Effector memory CD8-positive, alpha-beta T cell (primary cell): Measurements from ENCODE around the gene LRPPRC.

ENCODE experiments used
- ATAC-seq: fragments of 150-1000 bp; cut with Tn5 transposase; replicated peaks from 2 replicates; pipeline ENCODE4 v1.10.0; 2021; ENCODE audit warnings: mild to moderate bottlenecking, moderate library complexity
- DNase-seq, 3 experiments: peaks; one replicate each; pipeline ENCODE4 v3.0.0; 2021
- H3K27ac Mint-ChIP-seq, 2 donors: one replicate each; pipeline ENCODE4 v1.8.0; 2022; ENCODE audit warnings: mild to moderate bottlenecking in 2 of 2, mixed read lengths in 2 of 2, moderate library complexity in 2 of 2
- H3K27me3 Mint-ChIP-seq, 2 donors: one replicate each; pipeline ENCODE4 v1.8.0; 2022; ENCODE audit warnings: mixed read lengths in 2 of 2
- H3K36me3 Mint-ChIP-seq: one replicate; pipeline ENCODE4 v1.8.0; 2022; ENCODE audit warnings: mild to moderate bottlenecking, moderate library complexity, mixed read lengths; ENCODE audit not compliant: insufficient read depth
- H3K4me1 Mint-ChIP-seq, 2 donors: one replicate each; pipeline ENCODE4 v1.8.0; 2022; ENCODE audit warnings: low read depth in 2 of 2, mixed read lengths in 2 of 2
- H3K4me3 Mint-ChIP-seq, 2 donors: one replicate each; pipeline ENCODE4 v1.8.0; 2022; ENCODE audit warnings: mild to moderate bottlenecking in 2 of 2, mixed read lengths in 2 of 2, moderate library complexity in 2 of 2
- H3K9me3 Mint-ChIP-seq, 2 donors: one replicate each; pipeline ENCODE4 v1.8.0; 2022; ENCODE audit warnings: mixed read lengths in 2 of 2

LRPPRC gene

GRCh38 chr2:43837831-43838559 is 157.8 kb downstream of the LRPPRC start:
- Mint-ChIP-seq H3K4me1 (peaks cover 0 to 4% of the 10 kb centered on the region in 2 donors), H3K27ac (no peak overlapping the region), H3K36me3 (peaks cover 4% of the 10 kb centered on the region), H3K27me3 (peaks cover 13 to 19% of the 10 kb centered on the region in 2 donors), H3K9me3 (no peaks in the 10 kb centered on the region), H3K4me3 (no peak overlapping the region)
- ATAC-seq, result no peak
- no peak for DNase-seq

- Mint-ChIP-seq H3K4me3 (no peak overlapping the region), H3K27me3 (peaks cover 13 to 19% of the 10 kb centered on the region in 2 donors), H3K4me1 (peaks cover 0 to 4% of the 10 kb centered on the region in 2 donors), H3K27ac (no peak overlapping the region), H3K36me3 (peaks cover 4% of the 10 kb centered on the region), H3K9me3 (no peaks in the 10 kb centered on the region)
- DNase-seq, result no peak
- ATAC-seq, result no peak
Observed at GRCh38 chr2:43837033-43837432, 158.8 kb downstream of the LRPPRC start.
